Testis (tissue), 3 donors: ENCODE measurements around the gene NPHP4. TPM values are rescaled to one million over a fixed set of nuclear protein-coding genes. Genes with fewer than 3 reads are reported as not detected.

Source experiments
- DNase-seq: peaks from one replicate; pipeline ENCODE4 v3.0.0-alpha.2; 2019
- H3K27ac ChIP-seq, 2 donors: fragments of 200-600 bp; sonication (generic); one replicate each; pipeline ENCODE4 v1.5.1; 2019
- H3K27me3 ChIP-seq: fragments of 200-600 bp; sonication (generic); one replicate; pipeline ENCODE4 v1.5.1; 2019
- H3K36me3 ChIP-seq: fragments of 200-600 bp; sonication (generic); one replicate; pipeline ENCODE4 v1.5.1; 2017; ENCODE audit warnings: low read depth; ENCODE audit errors: missing control alignments
- H3K4me1 ChIP-seq: fragments of 200-600 bp; sonication (generic); one replicate; pipeline ENCODE4 v1.5.1; 2019
- H3K4me3 ChIP-seq, 2 donors: fragments of 200-600 bp; sonication (generic); one replicate each; pipeline ENCODE4 v1.5.1; 2017 to 2019
- H3K9me3 ChIP-seq: fragments of 200-600 bp; sonication (generic); one replicate; pipeline ENCODE4 v1.5.1; 2017
- CTCF ChIP-seq, 3 experiments: fragments of 450-650 bp in 2 of 3; fragments of 200-600 bp in 1 of 3; sonication (generic) in 1 of 3; IDR thresholded peaks; one replicate each; pipeline ENCODE4 v1.5.1; 2016 to 2019; ENCODE audit warnings: antibody characterized with exemption in 3 of 3, mild to moderate bottlenecking in 2 of 3, moderate library complexity in 1 of 3
- POLR2A ChIP-seq: fragments of 450-650 bp; IDR thresholded peaks from one replicate; pipeline ENCODE4 v1.6.1; 2017; ENCODE audit warnings: antibody characterized with exemption, mild to moderate bottlenecking, moderate library complexity
- WGBS, 2 donors: methylation state at CpG; one replicate each; pipeline ENCODE4 v1.1.5; 2018; 5-methylcytosine and 5-hydroxymethylcytosine counted together
- intact Hi-C: fragments of 100-400 bp; cut with DNase I; formaldehyde crosslinking; loops from one replicate; pipeline ENCODE4 v1.15.1; 2023; ENCODE audit warnings: low total_unique reads
- polyA plus RNA-seq: library from polyadenylated mRNA; stranded (reverse); fragments of 350-450 nt; fragmentation: Illumina TruSeq; extraction: RNeasy Lipid Tissue Mini Kit (QIAGEN cat#74804); gene quantifications from one replicate; pipeline ENCODE4 v1.2.3, GENCODE V29; 2014; ENCODE audit warnings: low read depth, low replicate concordance; ENCODE audit not compliant: insufficient read depth
- total RNA-seq, 2 donors: library from RNA; depleted of rRNA; stranded (reverse); fragments of >200 nt; gene quantifications; one replicate each; pipeline ENCODE4 v1.2.3, GENCODE V29; 2016

NPHP4 gene
- total and polyA plus RNA-seq, 3 donors from 2014 or later: 26.3 to 65.9 (median 49.4) TPM

GRCh38 chr1:5840551-5841001 lies 151.6 kb downstream of the NPHP4 start:
- Histone ChIP-seq H3K4me1 (peaks cover under 1% of the 10 kb centered on the region), H3K36me3 (no peaks in the 10 kb centered on the region), H3K9me3 (no peaks in the 10 kb centered on the region), H3K4me3 (no peak overlapping the region), H3K27ac (no peak overlapping the region), H3K27me3 (no peaks in the 10 kb centered on the region)
- 87 to 96% methylated on average over 5 to 16 of the region's 16 CpGs for WGBS, 2 donors
- no peak for DNase-seq
- TF ChIP-seq POLR2A: no peak
- no peak for TF ChIP-seq CTCF (IDR thresholded peaks at IDR 0.05)
- intact Hi-C loops: no loop called here

DNA sequence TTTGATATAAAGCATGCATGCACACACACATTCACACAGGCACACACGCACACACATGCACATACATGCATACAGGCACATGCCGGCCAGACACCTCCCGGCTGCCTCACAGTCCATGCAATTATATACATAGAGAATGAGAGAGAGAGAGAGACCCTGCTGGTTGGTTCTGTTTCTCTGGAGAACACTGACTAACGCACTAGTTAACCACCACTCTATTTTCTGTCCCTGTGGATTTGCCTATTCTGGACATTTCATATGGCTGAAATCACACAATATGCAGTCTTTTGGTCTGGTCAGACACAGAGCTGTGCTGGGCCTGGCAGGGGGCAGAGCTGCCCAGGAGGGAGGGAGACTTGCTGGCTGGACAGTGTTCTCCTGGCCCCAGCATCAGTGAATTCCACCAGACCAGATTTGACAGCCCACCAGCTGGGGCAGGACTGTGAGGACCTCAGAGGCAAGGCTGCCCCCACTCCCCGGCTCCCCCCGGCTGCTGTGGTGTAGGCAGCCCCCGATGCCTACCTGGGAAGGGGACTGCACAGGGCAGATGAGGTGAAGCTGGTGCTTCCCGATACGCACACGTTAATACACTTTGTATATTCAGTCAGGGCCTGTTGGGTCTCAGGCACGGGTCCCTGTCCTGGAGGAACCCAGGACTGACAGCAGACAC lies 152.2 kb downstream of the NPHP4 start:
- 82 to 89% methylated on average over 4 to 11 of the region's 11 CpGs for WGBS, 2 donors
- TF ChIP-seq POLR2A (no peak), CTCF (IDR thresholded peaks at IDR 0.05) (no peak)

DNA sequence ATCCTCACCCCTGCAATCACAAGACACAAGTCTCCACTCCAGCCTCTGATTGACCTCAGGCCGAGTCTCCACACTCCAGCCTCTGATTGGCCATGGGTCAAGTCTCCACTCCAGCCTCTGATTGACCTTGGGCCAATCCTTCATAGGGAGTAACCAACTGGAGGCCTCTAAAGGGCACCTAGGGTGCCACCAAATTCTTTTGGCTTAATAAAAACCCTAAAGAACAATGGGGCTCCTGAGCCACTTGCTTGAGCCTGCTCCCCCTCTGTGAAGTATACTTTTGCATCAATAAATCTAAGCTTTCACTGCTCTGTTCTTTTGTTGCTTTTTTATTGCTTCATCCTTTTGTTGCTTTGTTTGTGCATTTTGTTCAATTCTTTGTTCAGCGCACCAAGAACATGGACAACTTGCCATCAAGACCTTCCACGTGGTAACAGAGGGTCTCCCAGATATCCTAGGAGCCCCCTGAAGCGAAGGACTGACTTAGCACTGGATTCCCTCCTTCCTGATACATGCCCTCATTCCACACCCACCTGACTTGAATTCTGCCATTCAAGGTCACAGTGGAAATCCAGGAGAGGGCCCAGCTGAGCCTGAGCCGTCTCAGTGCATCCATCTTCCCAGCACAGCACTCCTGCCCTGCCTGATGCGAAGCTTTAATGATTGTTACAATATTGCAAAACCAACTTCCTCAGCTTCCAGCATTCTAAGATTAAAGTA lies 152.9 kb downstream of the NPHP4 start:
- WGBS, 2 donors: 66 to 71% methylated on average over 6 of the region's 6 CpGs
- intact Hi-C loops: no loop called here
- no peaks in the 10 kb centered on the region for H3K36me3 ChIP-seq
- no peaks in the 10 kb centered on the region for H3K27me3 ChIP-seq
- no peak for DNase-seq
- no peak overlapping the region for H3K4me3 ChIP-seq
- TF ChIP-seq POLR2A: no peak
- no peak for TF ChIP-seq CTCF (IDR thresholded peaks at IDR 0.05)
- H3K9me3 ChIP-seq: no peaks in the 10 kb centered on the region
- H3K4me1 ChIP-seq: peaks cover 4% of the 10 kb centered on the region
- H3K27ac ChIP-seq: no peak overlapping the region

More for the DNA sequence above, 152.2 kb downstream of the NPHP4 start:
- Histone ChIP-seq H3K4me1 (peaks cover 4% of the 10 kb centered on the region), H3K27ac (no peak overlapping the region), H3K27me3 (no peaks in the 10 kb centered on the region), H3K9me3 (no peaks in the 10 kb centered on the region), H3K36me3 (no peaks in the 10 kb centered on the region), H3K4me3 (no peak overlapping the region)
- intact Hi-C loops: no loop called here
- DNase-seq: no peak

DNA sequence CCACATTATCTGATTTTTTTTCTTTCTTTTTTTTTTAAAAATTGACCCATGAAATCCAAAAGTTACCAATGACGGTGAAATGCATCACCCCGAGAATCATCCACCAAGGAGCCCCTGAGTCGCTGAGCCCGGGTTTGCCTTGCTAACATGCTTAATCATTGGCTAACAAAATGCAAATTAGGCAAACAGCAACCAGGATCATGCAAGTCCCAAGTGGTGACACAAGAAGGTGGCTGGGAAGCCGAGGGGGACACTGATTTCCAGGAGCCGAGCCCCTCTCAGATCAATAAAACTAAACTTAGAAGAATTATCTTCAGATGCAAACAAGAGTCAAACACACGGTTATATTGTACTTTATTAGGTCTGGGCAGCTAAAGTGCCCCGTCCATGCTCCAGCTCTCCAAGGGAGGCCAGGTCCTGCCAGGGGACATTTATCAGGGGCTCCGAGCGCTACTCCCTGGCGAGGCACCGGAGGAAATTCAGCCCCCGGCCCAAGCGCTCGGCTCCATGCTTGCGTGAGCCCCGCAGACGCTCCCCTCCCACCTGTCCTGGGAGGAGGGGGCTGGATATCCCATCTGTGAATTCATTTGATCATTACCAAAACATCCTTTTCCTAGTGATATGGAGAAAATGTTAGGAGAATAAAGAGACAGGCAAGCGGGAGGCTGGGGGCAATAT lies 154.1 kb downstream of the NPHP4 start:
- H3K27me3 ChIP-seq: no peaks in the 10 kb centered on the region
- H3K27ac ChIP-seq: no peak overlapping the region
- no peak for DNase-seq
- 78 to 85% methylated on average over 19 of the region's 19 CpGs for WGBS, 2 donors
- H3K9me3 ChIP-seq: no peaks in the 10 kb centered on the region
- H3K4me3 ChIP-seq: no peak overlapping the region
- no peak for TF ChIP-seq POLR2A
- intact Hi-C loops: no loop called here
- H3K36me3 ChIP-seq: no peaks in the 10 kb centered on the region
- H3K4me1 ChIP-seq: peaks cover 4% of the 10 kb centered on the region

GRCh38 chr1:5836776-5837440 lies 155.3 kb downstream of the NPHP4 start:
- Histone ChIP-seq H3K36me3 (no peaks in the 10 kb centered on the region), H3K9me3 (no peaks in the 10 kb centered on the region), H3K27ac (no peak overlapping the region), H3K4me3 (no peak overlapping the region), H3K27me3 (no peaks in the 10 kb centered on the region), H3K4me1 (peaks cover 4% of the 10 kb centered on the region)
- 51 to 52% methylated on average over 5 to 16 of the region's 17 CpGs for WGBS, 2 donors
- TF ChIP-seq POLR2A (no peak), CTCF (IDR thresholded peaks at IDR 0.05) (no peak)
- intact Hi-C loops: no loop called here
- DNase-seq: no peak
